ENCODE measurements around the gene ACP3.
A peak's percentile ranks its signal among the peaks of the same experiment; 100 is the strongest.
"Not testable (repeated sequence)": the region's sequence is repeated elsewhere in the genome, so short reads cannot be mapped to it uniquely, and the experiment has no call there.

Gene ACP3

DNA sequence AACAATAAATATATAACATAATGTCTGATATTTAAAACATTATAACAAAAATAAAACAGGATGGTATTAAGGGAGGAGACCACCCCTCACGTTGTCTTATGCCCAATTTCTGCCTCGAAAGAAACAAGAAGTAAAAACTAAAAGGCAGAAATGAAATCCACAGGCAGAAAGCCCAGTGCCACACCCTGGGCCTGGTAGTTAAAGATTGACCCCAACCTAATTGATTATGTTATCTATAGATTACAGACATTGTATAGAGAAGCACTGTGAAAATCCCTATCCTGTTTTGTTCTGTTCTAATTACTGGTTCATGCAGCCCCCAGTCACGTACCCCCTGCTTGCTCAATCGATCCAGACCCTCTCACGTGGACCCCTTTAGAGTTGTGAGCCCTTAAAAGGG, 22.3 kb upstream of the ACP3 start:
- H3K36me3 Mint-ChIP-seq, result no peaks in the 10 kb centered on the region
- H3K4me1 Mint-ChIP-seq, result no peaks in the 10 kb centered on the region
- no peaks in the 10 kb centered on the region for H3K9me3 Mint-ChIP-seq
- H3K4me3 Mint-ChIP-seq, result no peak overlapping the region
- no peak for ATAC-seq
- no peak overlapping the region for H3K27ac Mint-ChIP-seq
- peaks cover 6% of the 10 kb centered on the region for H3K27me3 Mint-ChIP-seq

DNA sequence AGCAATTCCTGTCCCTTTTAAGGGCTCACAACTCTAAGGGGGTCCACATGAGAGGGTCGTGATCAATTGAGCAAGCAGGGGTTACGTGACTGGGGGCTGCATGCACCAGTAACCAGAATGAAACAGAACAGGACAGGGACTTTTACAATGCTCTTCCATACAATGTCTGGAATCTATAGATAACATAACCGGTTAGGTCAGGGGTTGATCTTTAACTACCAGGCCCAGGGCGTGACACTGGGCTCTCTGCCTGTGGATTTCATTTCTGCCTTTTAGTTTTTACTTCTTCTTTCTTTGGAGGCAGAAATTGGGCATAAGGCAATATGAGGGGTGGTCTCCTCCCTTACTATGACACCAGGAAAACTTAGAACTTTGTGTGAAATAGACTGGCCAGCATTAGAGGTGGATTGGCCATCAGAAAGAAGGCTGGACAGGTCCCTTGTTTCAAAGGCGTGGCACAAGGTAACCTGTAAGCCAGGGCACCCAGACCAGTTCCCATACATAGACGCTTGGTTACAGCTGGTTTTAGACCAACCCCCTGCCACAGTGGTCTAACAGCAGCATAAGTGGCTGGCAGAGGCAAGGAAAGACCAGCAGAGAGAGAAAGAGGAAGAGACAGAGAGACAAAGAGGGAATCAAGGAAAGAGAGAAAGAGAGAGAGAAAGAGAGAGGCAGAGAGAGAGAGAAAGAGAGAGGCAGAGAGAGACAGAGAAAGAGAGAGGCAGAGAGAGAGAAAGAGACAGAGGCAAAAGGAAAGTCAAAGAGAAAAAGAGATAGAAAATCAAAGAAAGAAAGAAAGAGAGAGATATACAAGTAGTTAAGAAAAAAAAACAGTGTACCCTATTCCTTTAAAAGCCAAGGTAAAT, 13.6 kb upstream of the ACP3 start:
- not testable (repeated sequence) for H3K4me1 Mint-ChIP-seq, H3K4me3 Mint-ChIP-seq, H3K27ac Mint-ChIP-seq, ATAC-seq
- H3K27me3 Mint-ChIP-seq, result peaks cover 44% of the 10 kb centered on the region
- H3K36me3 Mint-ChIP-seq, result peaks cover 14% of the 10 kb centered on the region
- H3K9me3 Mint-ChIP-seq, result peaks cover 12% of the 10 kb centered on the region

DNA sequence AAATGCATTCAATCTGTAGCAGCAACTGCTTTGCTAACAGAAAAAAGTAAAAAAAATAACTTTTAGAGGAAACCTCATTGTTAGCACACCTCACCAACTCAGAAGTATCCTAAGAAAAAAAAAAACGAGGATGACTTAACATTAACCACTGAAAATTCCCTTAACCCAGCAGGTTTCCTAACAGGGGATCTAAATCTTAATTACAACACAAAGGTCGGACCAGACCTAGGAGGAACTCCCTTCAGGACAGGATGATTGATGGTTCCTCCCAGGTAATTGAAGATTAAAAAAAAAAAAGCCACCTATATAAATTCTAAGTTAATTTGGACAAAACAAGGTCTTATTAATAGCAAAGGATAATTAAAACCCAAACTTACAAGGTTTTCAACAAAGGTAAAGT, 12.9 kb upstream of the ACP3 start:
- H3K4me1 Mint-ChIP-seq, H3K4me3 Mint-ChIP-seq, H3K27ac Mint-ChIP-seq, ATAC-seq: not testable (repeated sequence)
- Mint-ChIP-seq H3K27me3 (peaks cover 43% of the 10 kb centered on the region), H3K36me3 (peaks cover 14% of the 10 kb centered on the region), H3K9me3 (peaks cover 12% of the 10 kb centered on the region)

DNA sequence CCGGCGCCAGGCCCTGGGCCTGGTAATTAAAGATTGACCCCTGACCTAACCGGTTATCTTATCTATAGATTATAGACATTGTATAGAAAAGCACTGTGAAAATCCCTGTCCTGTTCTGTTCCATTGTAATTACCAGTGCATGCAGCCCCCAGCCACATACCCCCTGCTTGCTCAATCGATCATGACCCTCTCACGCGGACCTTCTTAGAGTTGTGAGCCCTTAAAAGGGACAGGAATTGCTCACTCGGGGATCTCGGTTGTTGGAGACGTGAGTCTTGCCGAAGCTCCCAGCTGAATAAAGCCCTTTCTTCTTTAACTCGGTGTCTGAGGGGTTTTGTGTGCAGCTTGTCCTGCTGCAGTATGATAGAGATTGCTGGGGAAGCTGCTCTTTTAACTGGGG, 7.2 kb upstream of the ACP3 start:
- not testable (repeated sequence) for H3K27ac Mint-ChIP-seq, H3K4me3 Mint-ChIP-seq, ATAC-seq

DNA sequence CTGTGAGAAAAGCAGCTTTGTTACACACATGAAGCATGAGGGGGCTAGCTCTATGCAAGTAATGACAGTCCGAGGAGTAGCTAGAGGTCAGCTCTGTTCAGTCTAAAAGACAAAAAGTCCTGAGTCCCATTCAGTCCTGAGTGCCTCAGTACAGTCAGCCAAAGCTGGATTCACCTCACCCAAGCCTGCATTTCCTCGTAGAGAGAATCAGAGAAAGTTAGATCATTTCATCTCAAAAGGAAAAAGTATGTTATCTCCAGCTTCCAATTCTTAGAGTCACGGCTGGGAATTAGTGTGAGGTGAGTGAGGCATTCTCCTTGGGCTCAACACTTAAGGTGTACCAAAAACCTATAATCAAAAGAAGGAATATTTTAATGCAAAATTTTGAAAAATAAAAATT, 5.9 kb upstream of the ACP3 start:
- Mint-ChIP-seq H3K4me1 (no peaks in the 10 kb centered on the region), H3K27ac (no peak overlapping the region), H3K9me3 (no peaks in the 10 kb centered on the region), H3K36me3 (no peaks in the 10 kb centered on the region), H3K27me3 (no peaks in the 10 kb centered on the region), H3K4me3 (no peak overlapping the region)
- ATAC-seq, result peak; percentile 39

More for the DNA sequence above, 7.2 kb upstream of the ACP3 start:
- H3K36me3 Mint-ChIP-seq, H3K9me3 Mint-ChIP-seq, H3K27me3 Mint-ChIP-seq, H3K4me1 Mint-ChIP-seq: not testable (repeated sequence)

DNA sequence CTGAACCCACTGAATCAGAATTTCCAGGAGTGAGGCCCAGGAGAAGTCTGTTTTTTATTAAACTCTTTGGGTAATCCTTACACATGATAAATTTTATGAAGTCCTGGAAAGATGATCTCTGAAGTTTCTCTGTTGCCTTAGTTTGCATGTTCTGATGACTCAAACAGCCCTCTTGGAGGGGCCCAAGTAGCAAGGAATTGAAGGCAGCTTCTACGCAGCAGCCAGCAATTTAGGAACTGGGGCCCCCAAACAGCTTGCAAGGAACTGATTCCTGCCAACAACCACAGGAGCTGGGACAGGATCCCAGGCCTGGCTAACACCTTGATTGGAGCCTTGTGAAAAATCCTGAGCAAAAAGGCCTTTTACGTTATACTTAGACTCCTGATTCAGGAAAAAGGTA, 5.4 kb upstream of the ACP3 start:
- Mint-ChIP-seq H3K4me1 (no peaks in the 10 kb centered on the region), H3K36me3 (no peaks in the 10 kb centered on the region), H3K4me3 (no peak overlapping the region), H3K27ac (no peak overlapping the region), H3K9me3 (no peaks in the 10 kb centered on the region), H3K27me3 (no peaks in the 10 kb centered on the region)
- no peak for ATAC-seq

DNA sequence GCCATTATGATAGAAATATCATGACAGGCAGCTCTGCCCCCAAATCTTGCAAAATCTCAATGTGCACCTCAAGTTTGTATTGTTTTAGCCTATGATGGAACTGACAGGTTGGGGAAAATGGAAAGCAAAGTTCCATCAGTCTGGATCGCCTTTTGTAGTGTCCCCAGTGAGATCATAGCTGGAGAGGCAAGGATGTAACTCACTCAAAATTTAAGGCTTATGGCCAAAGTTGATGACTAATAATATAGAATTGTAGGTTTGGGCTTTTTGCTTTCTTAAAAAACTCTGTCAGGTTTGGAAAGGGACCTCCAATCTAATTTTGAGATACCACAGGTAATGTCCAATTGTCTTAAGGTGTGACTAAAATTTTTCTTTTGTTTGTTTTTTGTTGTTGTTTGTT, 1.4 kb upstream of the ACP3 start:
- Mint-ChIP-seq H3K36me3 (no peaks in the 10 kb centered on the region), H3K4me3 (no peak overlapping the region), H3K9me3 (no peaks in the 10 kb centered on the region), H3K27ac (no peak overlapping the region), H3K4me1 (peaks cover 7% of the 10 kb centered on the region), H3K27me3 (no peaks in the 10 kb centered on the region)
- no peak for ATAC-seq

DNA sequence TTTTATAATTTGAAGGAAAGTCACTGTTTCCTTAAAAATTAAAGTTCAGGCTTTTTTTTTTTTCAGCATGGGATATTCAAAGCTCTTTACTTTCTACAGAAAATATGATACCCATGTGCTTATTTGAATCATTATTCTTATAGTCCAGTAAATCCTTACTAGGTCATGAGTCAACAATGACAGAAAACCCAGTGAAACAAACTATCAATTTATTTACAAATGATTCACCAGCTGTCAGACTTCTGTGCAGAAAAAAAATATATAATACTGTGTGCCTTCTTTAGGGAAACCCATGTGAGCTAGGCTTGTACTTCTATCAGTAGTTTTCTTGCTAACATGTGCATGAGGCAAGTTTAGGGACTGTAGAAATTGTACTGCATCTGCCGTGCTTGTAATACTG, 1.2 kb downstream of the ACP3 start:
- Mint-ChIP-seq H3K36me3 (no peaks in the 10 kb centered on the region), H3K9me3 (no peaks in the 10 kb centered on the region), H3K4me1 (peaks cover 7% of the 10 kb centered on the region), H3K27ac (no peak overlapping the region), H3K27me3 (no peaks in the 10 kb centered on the region), H3K4me3 (no peak overlapping the region)
- ATAC-seq, result no peak

DNA sequence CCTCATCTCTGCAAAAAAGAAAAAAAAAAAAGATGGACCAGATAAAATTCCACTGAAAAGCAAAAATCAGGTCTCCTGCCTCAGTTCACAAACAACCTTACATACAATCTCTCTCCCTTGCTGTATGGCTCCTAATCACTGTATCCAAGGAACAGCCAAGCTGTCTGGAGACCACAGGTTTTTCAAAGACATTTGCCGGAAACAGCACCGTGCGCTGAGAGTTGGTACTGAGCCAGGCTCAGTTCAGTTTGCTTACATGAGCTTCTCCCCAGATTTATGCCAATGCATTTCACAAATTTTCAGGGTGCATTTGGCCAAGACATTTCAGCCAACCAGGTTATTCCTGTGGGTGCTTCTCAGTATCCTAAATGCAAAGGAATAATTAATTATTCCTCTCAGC, 4.1 kb downstream of the ACP3 start:
- Mint-ChIP-seq H3K27me3 (no peaks in the 10 kb centered on the region), H3K4me3 (no peak overlapping the region), H3K36me3 (no peaks in the 10 kb centered on the region), H3K4me1 (peaks cover 7% of the 10 kb centered on the region), H3K27ac (no peak overlapping the region), H3K9me3 (no peaks in the 10 kb centered on the region)
- ATAC-seq, result no peak

DNA sequence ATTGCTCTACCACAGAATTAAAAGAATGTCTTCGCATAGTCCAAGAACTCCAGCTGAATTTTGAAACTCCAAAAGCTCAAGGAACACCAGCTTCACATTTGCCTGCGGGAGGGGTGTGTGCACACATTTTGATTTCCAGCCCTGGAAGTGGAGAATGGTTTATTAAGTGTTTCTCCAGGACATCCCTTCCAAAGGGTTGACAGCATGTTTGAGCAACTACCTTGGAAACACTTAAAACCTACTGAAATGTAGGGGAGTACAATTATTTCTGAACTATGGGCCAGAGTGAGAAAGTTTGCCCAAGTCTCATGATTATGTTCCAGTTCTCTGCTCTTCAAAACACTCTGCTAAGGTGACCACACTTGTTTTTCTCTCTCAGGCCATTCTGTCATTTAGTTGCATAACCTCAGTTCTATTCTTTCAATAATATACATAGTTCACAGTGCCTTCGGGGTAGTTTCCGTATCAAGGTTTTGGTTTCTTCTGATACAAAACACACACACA, 7.9 kb downstream of the ACP3 start:
- no peaks in the 10 kb centered on the region for H3K27me3 Mint-ChIP-seq
- ATAC-seq, result no peak
- H3K4me3 Mint-ChIP-seq, result no peak overlapping the region
- no peaks in the 10 kb centered on the region for H3K9me3 Mint-ChIP-seq
- no peaks in the 10 kb centered on the region for H3K36me3 Mint-ChIP-seq
- no peak overlapping the region for H3K27ac Mint-ChIP-seq
- H3K4me1 Mint-ChIP-seq, result no peaks in the 10 kb centered on the region

DNA sequence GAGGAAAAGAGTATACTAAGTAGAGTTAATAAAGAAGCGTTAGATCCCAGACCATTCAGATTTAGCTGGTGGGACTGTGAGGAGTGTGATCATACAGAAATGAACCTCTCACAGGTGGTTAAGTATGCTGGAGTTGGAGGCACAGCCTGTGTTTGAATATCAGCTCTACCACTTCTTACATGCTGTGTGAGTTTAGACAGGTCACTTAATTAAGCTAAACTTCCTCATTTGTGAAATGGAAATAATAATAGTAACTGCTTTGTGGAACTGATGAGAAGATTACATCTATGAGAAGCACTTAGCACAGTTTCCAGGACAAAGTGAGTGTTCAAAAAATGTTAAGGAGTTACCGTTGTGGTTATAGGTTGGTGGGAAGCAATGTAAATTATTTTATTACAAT, 8.4 kb downstream of the ACP3 start:
- Mint-ChIP-seq H3K9me3 (no peaks in the 10 kb centered on the region), H3K36me3 (no peaks in the 10 kb centered on the region), H3K27ac (no peak overlapping the region), H3K4me3 (no peak overlapping the region), H3K4me1 (no peaks in the 10 kb centered on the region), H3K27me3 (no peaks in the 10 kb centered on the region)
- ATAC-seq, result no peak

DNA sequence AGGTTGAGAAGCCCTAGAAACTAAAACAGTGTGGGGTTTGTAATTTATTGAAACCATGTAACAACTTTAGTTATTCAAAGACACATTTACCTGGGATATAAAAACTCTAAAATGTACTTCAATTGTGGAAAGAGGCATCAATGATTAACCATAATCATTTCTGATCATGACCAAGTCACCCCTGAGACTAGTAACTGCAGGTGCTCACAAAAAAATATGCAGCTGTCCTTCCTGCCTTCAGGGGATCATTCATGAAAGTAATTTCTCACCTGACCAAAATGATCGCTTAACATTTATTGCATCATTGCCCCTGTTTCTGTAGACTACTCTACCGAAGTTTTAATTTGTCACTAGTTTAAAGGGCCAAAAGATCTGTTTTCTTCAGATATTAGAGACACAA, 9.0 kb downstream of the ACP3 start:
- Mint-ChIP-seq H3K4me3 (no peak overlapping the region), H3K4me1 (no peaks in the 10 kb centered on the region), H3K36me3 (no peaks in the 10 kb centered on the region), H3K9me3 (no peaks in the 10 kb centered on the region), H3K27me3 (no peaks in the 10 kb centered on the region), H3K27ac (no peak overlapping the region)
- ATAC-seq, result no peak

DNA sequence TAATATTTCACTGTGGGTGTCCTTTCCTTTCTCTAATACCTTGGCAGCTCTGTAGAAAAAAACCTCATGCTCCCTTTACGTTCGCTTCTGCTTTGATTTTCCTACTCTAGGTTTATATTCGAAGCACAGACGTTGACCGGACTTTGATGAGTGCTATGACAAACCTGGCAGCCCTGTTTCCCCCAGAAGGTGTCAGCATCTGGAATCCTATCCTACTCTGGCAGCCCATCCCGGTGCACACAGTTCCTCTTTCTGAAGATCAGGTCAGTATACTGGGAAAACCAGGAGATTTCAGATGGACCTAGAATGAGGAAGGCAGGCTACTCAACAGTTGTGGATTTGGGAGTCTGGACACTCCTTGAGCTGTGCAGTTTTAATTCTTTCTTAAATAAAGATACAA, 14.9 kb downstream of the ACP3 start:
- no peak for ATAC-seq
- Mint-ChIP-seq H3K27ac (no peak overlapping the region), H3K4me1 (no peaks in the 10 kb centered on the region), H3K4me3 (no peak overlapping the region), H3K9me3 (no peaks in the 10 kb centered on the region), H3K27me3 (no peaks in the 10 kb centered on the region), H3K36me3 (no peaks in the 10 kb centered on the region)

DNA sequence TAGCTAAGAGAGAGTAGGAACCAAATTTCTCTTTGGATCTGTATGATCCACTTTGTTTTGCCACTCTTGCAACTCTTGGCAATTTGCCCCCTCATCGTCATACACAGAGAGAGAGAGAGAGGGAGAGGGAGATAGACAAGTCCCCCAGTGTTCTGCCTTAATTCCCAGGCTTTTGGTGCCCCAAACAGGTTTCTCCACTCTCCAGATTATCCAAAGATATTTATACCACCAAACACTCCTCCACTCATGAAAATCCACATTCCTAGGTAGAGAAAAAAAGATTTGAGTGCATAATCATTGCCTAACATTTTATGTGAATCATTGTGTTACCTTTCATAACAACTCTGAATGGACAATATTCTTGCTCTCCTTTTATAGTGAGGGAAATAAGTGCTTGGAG, 15.3 kb downstream of the ACP3 start:
- H3K4me1 Mint-ChIP-seq, result no peaks in the 10 kb centered on the region
- H3K4me3 Mint-ChIP-seq, result no peak overlapping the region
- ATAC-seq, result no peak
- H3K27me3 Mint-ChIP-seq, result no peaks in the 10 kb centered on the region
- H3K27ac Mint-ChIP-seq, result no peak overlapping the region
- H3K36me3 Mint-ChIP-seq, result no peaks in the 10 kb centered on the region
- H3K9me3 Mint-ChIP-seq, result no peaks in the 10 kb centered on the region

DNA sequence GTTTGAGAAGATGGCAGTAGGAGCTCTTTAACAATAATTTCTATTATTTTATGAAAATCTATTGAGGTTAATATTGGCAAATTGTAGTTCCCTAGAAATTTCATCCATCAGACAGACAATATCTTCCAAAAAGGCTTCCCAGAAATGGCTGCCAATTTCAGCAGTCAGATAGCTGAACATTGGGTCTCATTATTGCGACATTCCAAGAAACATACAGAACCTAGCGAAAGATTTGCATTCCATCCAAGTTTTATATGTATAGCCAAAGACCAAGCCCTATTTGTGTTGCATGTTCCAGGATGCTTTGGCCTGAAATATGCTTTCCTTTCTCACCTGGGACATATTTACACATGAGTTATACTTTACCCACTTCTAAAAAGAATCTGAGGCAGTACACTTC, 24.5 kb downstream of the ACP3 start:
- Mint-ChIP-seq H3K4me1 (peaks cover 5% of the 10 kb centered on the region), H3K27ac (no peak overlapping the region), H3K4me3 (no peak overlapping the region), H3K9me3 (no peaks in the 10 kb centered on the region), H3K27me3 (peaks cover 9% of the 10 kb centered on the region), H3K36me3 (no peaks in the 10 kb centered on the region)
- no peak for ATAC-seq

DNA sequence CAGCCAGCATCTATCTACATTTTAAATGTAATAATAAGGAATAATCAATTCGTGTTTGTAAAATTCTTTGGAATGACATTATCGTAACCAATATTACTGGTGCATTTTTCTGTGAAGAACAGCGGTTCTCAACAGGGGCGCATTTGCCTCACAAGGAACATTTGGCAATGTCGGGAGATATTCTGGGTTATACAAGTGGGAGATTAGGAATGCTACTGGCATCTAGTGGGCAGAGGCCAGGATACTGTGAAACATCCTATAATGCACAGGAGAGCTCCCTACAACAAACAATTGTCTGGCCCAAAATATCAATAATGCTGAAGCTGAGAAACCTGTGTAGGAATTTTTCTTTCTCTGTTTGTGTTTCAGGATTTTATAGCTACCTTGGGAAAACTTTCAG, 25.0 kb downstream of the ACP3 start:
- Mint-ChIP-seq H3K4me3 (no peak overlapping the region), H3K27me3 (peaks cover 9% of the 10 kb centered on the region), H3K27ac (no peak overlapping the region), H3K9me3 (no peaks in the 10 kb centered on the region), H3K4me1 (peaks cover 5% of the 10 kb centered on the region), H3K36me3 (no peaks in the 10 kb centered on the region)
- no peak for ATAC-seq
